SU-DHL-6 (cell line): ENCODE results near the gene SPRED3.
A peak's percentile ranks its signal among the peaks of the same experiment; 100 is the strongest.

ENCODE experiments used
- H2AFZ ChIP-seq: fragments of 200-600 bp; sonication (generic); 2 replicates; pipeline ENCODE4 v1.6.1; 2014; ENCODE audit warnings: low read depth, mild to moderate bottlenecking, moderate library complexity, mixed read lengths, antibody characterized with exemption, low read length; ENCODE audit not compliant: severe bottlenecking
- H3F3A ChIP-seq: fragments of 200-600 bp; shearing (Covaris generic); 2 replicates; pipeline ENCODE4 v1.6.0; 2016; ENCODE audit warnings: antibody characterized with exemption, mild to moderate bottlenecking; ENCODE audit not compliant: insufficient read depth
- H3K27ac ChIP-seq: fragments of 200-600 bp; sonication (generic); 2 replicates; pipeline ENCODE4 v1.5.1; 2016; ENCODE audit warnings: low read depth, mild to moderate bottlenecking, low read length, moderate library complexity, mixed read lengths
- H3K27me3 ChIP-seq: fragments of 200-600 bp; sonication (generic), shearing (Covaris generic); 2 replicates; pipeline ENCODE4 v1.6.0; 2014; ENCODE audit warnings: mild to moderate bottlenecking, low read length
- H3K36me3 ChIP-seq: fragments of 200-600 bp; sonication (generic); 2 replicates; pipeline ENCODE4 v1.6.1; 2014; ENCODE audit warnings: mild to moderate bottlenecking, low read length, mixed read lengths
- H3K4me2 ChIP-seq: fragments of 300-600, 200-600 bp; shearing (Covaris generic), sonication (generic); 2 replicates; pipeline ENCODE4 v1.6.0; 2014; ENCODE audit warnings: low read length, low read depth, mild to moderate bottlenecking; ENCODE audit not compliant: poor library complexity, severe bottlenecking
- H3K4me3 ChIP-seq: fragments of 200-600 bp; sonication (generic); 2 replicates; pipeline ENCODE4 v1.5.1; 2014; ENCODE audit warnings: antibody characterized with exemption, low read length, mild to moderate bottlenecking, mixed read lengths; ENCODE audit not compliant: insufficient read depth, poor library complexity, severe bottlenecking
- H3K79me2 ChIP-seq: fragments of 200-600 bp; sonication (generic); 2 replicates; pipeline ENCODE4 v1.6.1; 2014; ENCODE audit warnings: mild to moderate bottlenecking, low read length, moderate library complexity; ENCODE audit not compliant: insufficient read depth
- H3K9ac ChIP-seq: fragments of 200-600 bp; sonication (generic); 2 replicates; pipeline ENCODE4 v1.7.0; 2014; ENCODE audit warnings: mild to moderate bottlenecking, low read length
- H3K9me2 ChIP-seq: fragments of 200-600 bp; sonication (generic); replicated peaks from 2 replicates; pipeline ENCODE4 v1.6.1; 2014; ENCODE audit warnings: low read length; ENCODE audit not compliant: insufficient read depth
- H3K9me3 ChIP-seq: fragments of 200-600 bp; sonication (generic); 2 replicates; pipeline ENCODE4 v1.6.1; 2014; ENCODE audit warnings: low read length, mixed read lengths; ENCODE audit not compliant: insufficient read depth
- H4K20me1 ChIP-seq: fragments of 200-600 bp; sonication (generic); 2 replicates; pipeline ENCODE4 v1.6.1; 2014; ENCODE audit warnings: low read depth, mild to moderate bottlenecking, antibody characterized with exemption, low read length, moderate library complexity, mixed read lengths
- CTCF ChIP-seq: fragments of 200-600 bp; sonication (generic); IDR thresholded peaks from one replicate; pipeline ENCODE4 v1.5.1; 2017; ENCODE audit warnings: antibody characterized with exemption, mild to moderate bottlenecking, low read length, moderate library complexity; ENCODE audit not compliant: insufficient read depth, poor library complexity, severe bottlenecking
- EZH2phosphoT487 ChIP-seq: fragments of 200-600 bp; sonication (generic), shearing (Covaris generic); conservative IDR thresholded peaks from 2 replicates; pipeline ENCODE4 v1.6.1; 2018; ENCODE audit warnings: mild to moderate bottlenecking, antibody characterized with exemption, low read length, moderate library complexity, mixed read lengths

Gene SPRED3

GRCh38 chr19:38360351-38360750, 28.1 kb upstream of the SPRED3 start:
- no peaks in the 10 kb centered on the region for H4K20me1 ChIP-seq
- no peaks in the 10 kb centered on the region for H3K27me3 ChIP-seq
- H2AFZ ChIP-seq, result no peak overlapping the region

GRCh38 chr19:38360839-38361631, 27.5 kb upstream of the SPRED3 start:
- Histone ChIP-seq H3K36me3 (no peaks in the 10 kb centered on the region), H3K4me3 (no peak overlapping the region), H4K20me1 (no peaks in the 10 kb centered on the region), H3K27me3 (no peaks in the 10 kb centered on the region), H3K4me2 (peak overlapping the region; percentile 66), H3F3A (no peaks in the 10 kb centered on the region), H3K79me2 (no peaks in the 10 kb centered on the region), H3K9me2 (no peaks in the 10 kb centered on the region), H3K9ac (no peak overlapping the region; the same call in 1 of the 2 replicates), H2AFZ (peak overlapping the region; percentile 71), H3K27ac (no peak overlapping the region), H3K9me3 (no peaks in the 10 kb centered on the region)
- TF ChIP-seq CTCF (no peak), EZH2phosphoT487 (no peak)

More at GRCh38 chr19:38360351-38360750, 28.1 kb upstream of the SPRED3 start:
- Histone ChIP-seq H3K9ac (no peak overlapping the region), H3K79me2 (no peaks in the 10 kb centered on the region), H3K9me3 (no peaks in the 10 kb centered on the region), H3K9me2 (no peaks in the 10 kb centered on the region), H3K36me3 (no peaks in the 10 kb centered on the region), H3K4me2 (no peak overlapping the region), H3F3A (no peaks in the 10 kb centered on the region), H3K27ac (no peak overlapping the region), H3K4me3 (no peak overlapping the region)
- TF ChIP-seq CTCF (no peak), EZH2phosphoT487 (no peak)

GRCh38 chr19:38361633-38362075, 26.8 kb upstream of the SPRED3 start:
- no peaks in the 10 kb centered on the region for H3K79me2 ChIP-seq
- no peaks in the 10 kb centered on the region for H3F3A ChIP-seq
- H3K9ac ChIP-seq, result peak overlapping the region; percentile 30; the same call in 1 of the 2 replicates
- H3K27ac ChIP-seq, result no peak overlapping the region
- peak overlapping the region; percentile 66 for H3K4me2 ChIP-seq
- H4K20me1 ChIP-seq, result no peaks in the 10 kb centered on the region
- TF ChIP-seq EZH2phosphoT487, result no peak
- no peak for TF ChIP-seq CTCF
- H3K4me3 ChIP-seq, result peak overlapping the region; percentile 53
- no peaks in the 10 kb centered on the region for H3K27me3 ChIP-seq
- no peaks in the 10 kb centered on the region for H3K9me3 ChIP-seq
- H3K36me3 ChIP-seq, result no peaks in the 10 kb centered on the region
- H2AFZ ChIP-seq, result peak overlapping the region; percentile 71
- H3K9me2 ChIP-seq, result no peaks in the 10 kb centered on the region
